ENCODE results near the gene PTGES2. TPM values are rescaled to one million over a fixed set of nuclear protein-coding genes. Genes with fewer than 3 reads are reported as not detected.

Gene PTGES2
- total RNA-seq, 1 experiment from 2014 or later, result 76.8 TPM

- DNase-seq (ENCODE audit: low read depth, low spot score) (no peak), ATAC-seq (no peak)
- Histone ChIP-seq H3K4me1 (ENCODE audit: control insufficient read depth, insufficient read depth, low read length) (no peaks in the 10 kb centered on the region), H3K27ac (ENCODE audit: low read length) (no peak overlapping the region), H3K9me3 (ENCODE audit: control insufficient read depth, insufficient read depth, low read depth, low read length) (no peaks in the 10 kb centered on the region), H3K27me3 (ENCODE audit: control insufficient read depth, insufficient read depth, low read length) (no peaks in the 10 kb centered on the region), H3K36me3 (ENCODE audit: control insufficient read depth, insufficient read depth, low read length) (no peaks in the 10 kb centered on the region), H3K4me3 (ENCODE audit: low read depth in 2 of 2, low read length in 2 of 2) (no peak overlapping the region)
- POLR2A ChIA-PET, result no interaction called here
- CTCF ChIA-PET, result no interaction called here
- intact Hi-C loops (cut with micrococcal nuclease; ENCODE audit: unreplicated experiment), result no loop called here
- TF ChIP-seq REST (IDR thresholded peaks at IDR 0.05; ENCODE audit: insufficient read depth in 1 of 2, low read depth in 2 of 2, low read length in 1 of 2) (no peak), POLR2AphosphoS5 (IDR thresholded peaks at IDR 0.05; ENCODE audit: low read depth, low read length) (no peak), SIN3A (IDR thresholded peaks at IDR 0.05; ENCODE audit: borderline replicate concordance, insufficient read depth, low read depth, low read length) (no peak), CTCF (IDR thresholded peaks at IDR 0.05) (no peak), TCF7L2 (IDR thresholded peaks at IDR 0.05; ENCODE audit: low read depth, low read length) (no peak)
- in situ Hi-C loops (cut with HindIII; ENCODE audit: low pct_unique_long_range_greater_than_20kb, low sequenced_read_pairs), result no loop called here
- BruUV-seq (replicated peaks), result no TSS peak
These were observed 42.4 kb upstream of the PTGES2 start for GRCh38 chr9:128169925-128170324.

GRCh38 chr9:128169492-128169891, 42.0 kb upstream of the PTGES2 start:
- no peaks in the 10 kb centered on the region for H3K36me3 ChIP-seq (ENCODE audit: control insufficient read depth, insufficient read depth, low read length)
- intact Hi-C loops (cut with micrococcal nuclease; ENCODE audit: unreplicated experiment) (no loop called here), in situ Hi-C loops (cut with HindIII; ENCODE audit: low pct_unique_long_range_greater_than_20kb, low sequenced_read_pairs) (no loop called here)
- ChIA-PET CTCF (no interaction called here), POLR2A (no interaction called here)
- TF ChIP-seq REST (IDR thresholded peaks at IDR 0.05; ENCODE audit: insufficient read depth in 1 of 2, low read depth in 2 of 2, low read length in 1 of 2), result no peak
- no peak for TF ChIP-seq CTCF (IDR thresholded peaks at IDR 0.05)
- TF ChIP-seq SIN3A (IDR thresholded peaks at IDR 0.05; ENCODE audit: borderline replicate concordance, insufficient read depth, low read depth, low read length), result no peak
- no peak for TF ChIP-seq TCF7L2 (IDR thresholded peaks at IDR 0.05; ENCODE audit: low read depth, low read length)
- no peak for TF ChIP-seq POLR2AphosphoS5 (IDR thresholded peaks at IDR 0.05; ENCODE audit: low read depth, low read length)
- no peaks in the 10 kb centered on the region for H3K9me3 ChIP-seq (ENCODE audit: control insufficient read depth, insufficient read depth, low read depth, low read length)
- H3K4me1 ChIP-seq (ENCODE audit: control insufficient read depth, insufficient read depth, low read length), result no peaks in the 10 kb centered on the region
- no peak overlapping the region for H3K4me3 ChIP-seq (ENCODE audit: low read depth in 2 of 2, low read length in 2 of 2)
- H3K27ac ChIP-seq (ENCODE audit: low read length), result no peak overlapping the region
- H3K27me3 ChIP-seq (ENCODE audit: control insufficient read depth, insufficient read depth, low read length), result no peaks in the 10 kb centered on the region
- DNase-seq (ENCODE audit: low read depth, low spot score) (no peak), ATAC-seq (no peak)
- no TSS peak for BruUV-seq (replicated peaks)
